Measurements from ENCODE around the gene PSG2.
"Not testable (repeated sequence)": the region's sequence is repeated elsewhere in the genome, so short reads cannot be mapped to it uniquely, and the experiment has no call there.

Gene PSG2

DNA sequence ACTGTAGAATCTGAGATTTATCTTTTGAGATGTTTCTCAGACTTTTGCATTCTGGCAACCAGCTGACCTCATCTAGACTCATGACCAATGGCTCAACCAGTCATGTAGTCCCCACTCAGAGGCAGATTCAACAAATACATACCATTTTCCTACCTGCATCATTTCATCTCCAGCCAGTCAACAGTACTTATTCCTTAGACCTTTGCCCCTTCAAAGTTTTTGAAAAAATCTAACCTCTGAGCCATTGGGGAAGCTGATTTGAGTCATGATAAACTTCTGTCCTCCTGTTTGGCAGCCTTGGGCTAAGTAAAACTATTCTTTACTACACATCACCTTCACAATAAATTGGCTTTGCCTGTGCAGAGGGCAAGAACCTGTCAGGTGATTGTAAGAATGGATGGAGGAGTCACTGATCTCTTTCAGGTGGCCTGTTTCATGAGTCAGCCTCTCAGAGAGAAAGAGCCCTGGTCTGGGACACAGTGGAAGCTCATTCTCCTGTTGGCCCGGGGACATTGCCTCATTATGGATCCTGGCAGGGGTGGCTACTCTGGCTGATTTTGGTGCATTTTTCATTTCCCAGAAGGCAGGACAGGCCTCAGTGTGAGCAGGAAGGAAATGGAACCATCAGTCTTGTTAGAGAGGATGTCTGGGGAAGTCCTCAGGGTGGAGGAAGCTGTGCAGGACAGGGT lies 38.9 kb downstream of the PSG2 start:
- not testable (repeated sequence) for H3K27me3 ChIP-seq (ENCODE audit: insufficient read depth, poor library complexity, severe bottlenecking); DNase-seq (ENCODE audit: low read depth in 1 of 2, low spot score in 1 of 2); H3K27ac ChIP-seq (replicated peaks); H3K4me3 ChIP-seq (replicated peaks; ENCODE audit: insufficient read depth, low read length)

DNA sequence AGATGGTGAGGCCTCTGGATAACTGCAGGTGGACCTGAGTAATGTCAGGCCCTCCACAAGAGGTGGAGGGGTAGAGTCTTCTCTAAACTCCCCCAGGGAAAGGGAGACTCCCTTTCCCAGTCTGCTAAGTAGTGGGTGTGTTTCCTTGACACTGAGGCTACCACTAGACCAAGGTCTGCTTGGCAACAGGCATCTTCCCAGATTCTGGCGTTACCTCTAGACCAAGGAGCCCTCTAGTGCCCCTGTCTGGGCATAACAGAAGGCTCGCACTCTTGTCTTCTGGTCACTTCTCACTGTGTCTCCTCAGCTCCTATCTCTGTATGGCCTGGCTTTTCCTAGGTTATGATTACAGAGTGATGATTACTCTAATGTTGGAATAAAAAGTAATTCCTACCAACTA lies 50.9 kb downstream of the PSG2 start:
- not testable (repeated sequence) for DNase-seq (ENCODE audit: low read depth in 1 of 2, low spot score in 1 of 2)

DNA sequence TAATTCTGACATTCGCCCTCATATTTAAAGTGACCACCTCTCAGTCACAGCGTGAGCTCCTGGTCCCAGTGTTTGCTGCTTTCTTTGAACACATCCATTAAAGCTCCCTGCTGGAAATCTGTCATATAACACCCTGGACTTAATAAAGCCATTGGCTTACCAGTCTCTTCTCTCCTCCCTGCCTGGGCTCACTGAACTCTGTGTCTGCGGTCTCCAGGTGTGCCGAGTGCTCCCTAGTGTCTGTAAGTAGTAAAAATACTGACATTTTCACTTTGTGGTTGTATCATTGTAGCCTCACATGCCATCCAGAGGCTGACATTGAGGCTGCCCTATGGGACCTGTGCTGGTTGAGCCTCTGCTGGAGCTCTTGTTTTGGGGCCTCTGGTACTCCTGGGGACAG lies 53.6 kb downstream of the PSG2 start:
- TF ChIP-seq GABPA (IDR thresholded peaks at IDR 0.05; ENCODE audit: low read depth) (no peak), POLR2AphosphoS5 (IDR thresholded peaks at IDR 0.05; ENCODE audit: low read depth) (no peak), SPI1 (IDR thresholded peaks at IDR 0.05; ENCODE audit: borderline replicate concordance, low read depth) (no peak)
- TF ChIP-seq, protein P1, sequence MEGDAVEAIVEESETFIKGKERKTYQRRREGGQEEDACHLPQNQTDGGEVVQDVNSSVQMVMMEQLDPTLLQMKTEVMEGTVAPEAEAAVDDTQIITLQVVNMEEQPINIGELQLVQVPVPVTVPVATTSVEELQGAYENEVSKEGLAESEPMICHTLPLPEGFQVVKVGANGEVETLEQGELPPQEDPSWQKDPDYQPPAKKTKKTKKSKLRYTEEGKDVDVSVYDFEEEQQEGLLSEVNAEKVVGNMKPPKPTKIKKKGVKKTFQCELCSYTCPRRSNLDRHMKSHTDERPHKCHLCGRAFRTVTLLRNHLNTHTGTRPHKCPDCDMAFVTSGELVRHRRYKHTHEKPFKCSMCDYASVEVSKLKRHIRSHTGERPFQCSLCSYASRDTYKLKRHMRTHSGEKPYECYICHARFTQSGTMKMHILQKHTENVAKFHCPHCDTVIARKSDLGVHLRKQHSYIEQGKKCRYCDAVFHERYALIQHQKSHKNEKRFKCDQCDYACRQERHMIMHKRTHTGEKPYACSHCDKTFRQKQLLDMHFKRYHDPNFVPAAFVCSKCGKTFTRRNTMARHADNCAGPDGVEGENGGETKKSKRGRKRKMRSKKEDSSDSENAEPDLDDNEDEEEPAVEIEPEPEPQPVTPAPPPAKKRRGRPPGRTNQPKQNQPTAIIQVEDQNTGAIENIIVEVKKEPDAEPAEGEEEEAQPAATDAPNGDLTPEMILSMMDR (IDR thresholded peaks at IDR 0.05; ENCODE audit: insufficient read depth, low read length): no peak
- TF ChIP-seq, protein P2, sequence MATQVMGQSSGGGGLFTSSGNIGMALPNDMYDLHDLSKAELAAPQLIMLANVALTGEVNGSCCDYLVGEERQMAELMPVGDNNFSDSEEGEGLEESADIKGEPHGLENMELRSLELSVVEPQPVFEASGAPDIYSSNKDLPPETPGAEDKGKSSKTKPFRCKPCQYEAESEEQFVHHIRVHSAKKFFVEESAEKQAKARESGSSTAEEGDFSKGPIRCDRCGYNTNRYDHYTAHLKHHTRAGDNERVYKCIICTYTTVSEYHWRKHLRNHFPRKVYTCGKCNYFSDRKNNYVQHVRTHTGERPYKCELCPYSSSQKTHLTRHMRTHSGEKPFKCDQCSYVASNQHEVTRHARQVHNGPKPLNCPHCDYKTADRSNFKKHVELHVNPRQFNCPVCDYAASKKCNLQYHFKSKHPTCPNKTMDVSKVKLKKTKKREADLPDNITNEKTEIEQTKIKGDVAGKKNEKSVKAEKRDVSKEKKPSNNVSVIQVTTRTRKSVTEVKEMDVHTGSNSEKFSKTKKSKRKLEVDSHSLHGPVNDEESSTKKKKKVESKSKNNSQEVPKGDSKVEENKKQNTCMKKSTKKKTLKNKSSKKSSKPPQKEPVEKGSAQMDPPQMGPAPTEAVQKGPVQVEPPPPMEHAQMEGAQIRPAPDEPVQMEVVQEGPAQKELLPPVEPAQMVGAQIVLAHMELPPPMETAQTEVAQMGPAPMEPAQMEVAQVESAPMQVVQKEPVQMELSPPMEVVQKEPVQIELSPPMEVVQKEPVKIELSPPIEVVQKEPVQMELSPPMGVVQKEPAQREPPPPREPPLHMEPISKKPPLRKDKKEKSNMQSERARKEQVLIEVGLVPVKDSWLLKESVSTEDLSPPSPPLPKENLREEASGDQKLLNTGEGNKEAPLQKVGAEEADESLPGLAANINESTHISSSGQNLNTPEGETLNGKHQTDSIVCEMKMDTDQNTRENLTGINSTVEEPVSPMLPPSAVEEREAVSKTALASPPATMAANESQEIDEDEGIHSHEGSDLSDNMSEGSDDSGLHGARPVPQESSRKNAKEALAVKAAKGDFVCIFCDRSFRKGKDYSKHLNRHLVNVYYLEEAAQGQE (IDR thresholded peaks at IDR 0.05; ENCODE audit: insufficient replicate concordance, low read depth): no peak
- no peak for DNase-seq (ENCODE audit: low read depth in 1 of 2, low spot score in 1 of 2)
- no peaks in the 10 kb centered on the region for H3K27me3 ChIP-seq (ENCODE audit: insufficient read depth, poor library complexity, severe bottlenecking)
- no peak overlapping the region for H3K4me3 ChIP-seq (replicated peaks; ENCODE audit: insufficient read depth, low read length)
- no peak overlapping the region for H3K27ac ChIP-seq (replicated peaks)

More for the DNA sequence above, 50.9 kb downstream of the PSG2 start:
- not testable (repeated sequence) for H3K27ac ChIP-seq (replicated peaks); H3K27me3 ChIP-seq (ENCODE audit: insufficient read depth, poor library complexity, severe bottlenecking); H3K4me3 ChIP-seq (replicated peaks; ENCODE audit: insufficient read depth, low read length)

DNA sequence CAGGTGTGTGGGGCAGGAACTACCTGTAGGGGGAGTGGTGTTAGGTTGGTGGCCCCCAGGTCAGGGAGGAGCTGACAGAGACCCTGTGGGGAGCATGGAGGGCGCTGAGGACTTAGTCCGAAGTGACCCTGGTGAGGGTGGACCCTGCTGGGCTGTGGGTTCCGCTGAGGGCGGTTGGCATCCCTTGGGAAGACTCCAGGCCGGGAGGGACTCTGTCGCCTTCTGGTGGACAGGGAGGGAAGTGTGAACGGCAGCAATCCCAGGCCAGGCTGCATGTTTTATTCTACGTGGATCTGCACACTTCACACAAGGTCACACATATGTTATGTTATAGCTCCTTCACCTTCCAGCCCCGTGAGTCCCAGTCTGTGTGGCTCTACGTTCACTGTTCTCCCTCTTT lies 54.5 kb downstream of the PSG2 start:
- H3K27me3 ChIP-seq (ENCODE audit: insufficient read depth, poor library complexity, severe bottlenecking); H3K4me3 ChIP-seq (replicated peaks; ENCODE audit: insufficient read depth, low read length); H3K27ac ChIP-seq (replicated peaks); DNase-seq (ENCODE audit: low read depth in 1 of 2, low spot score in 1 of 2): not testable (repeated sequence)

DNA sequence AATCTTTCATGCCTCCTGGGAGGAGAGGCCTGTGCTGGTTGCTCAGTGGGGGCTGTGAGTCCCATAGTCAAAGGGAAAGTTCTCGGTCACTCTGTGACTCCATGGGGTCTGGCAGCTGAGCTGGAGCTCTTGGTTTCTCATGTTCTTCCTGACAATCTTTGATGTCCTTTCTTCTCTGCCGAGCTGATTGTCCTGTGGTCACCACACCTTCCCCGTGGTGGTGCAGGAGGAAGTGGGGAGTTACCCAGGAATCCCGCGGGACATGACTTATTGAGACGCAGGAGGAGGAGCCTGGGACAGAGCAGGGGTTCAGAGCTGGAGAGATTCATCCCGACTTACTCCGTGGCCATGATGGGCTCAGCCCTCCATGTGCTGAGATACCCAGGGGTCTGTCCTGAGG lies 55.4 kb downstream of the PSG2 start:
- H3K4me3 ChIP-seq (replicated peaks; ENCODE audit: insufficient read depth, low read length); DNase-seq (ENCODE audit: low read depth in 1 of 2, low spot score in 1 of 2); H3K27me3 ChIP-seq (ENCODE audit: insufficient read depth, poor library complexity, severe bottlenecking): not testable (repeated sequence)

DNA sequence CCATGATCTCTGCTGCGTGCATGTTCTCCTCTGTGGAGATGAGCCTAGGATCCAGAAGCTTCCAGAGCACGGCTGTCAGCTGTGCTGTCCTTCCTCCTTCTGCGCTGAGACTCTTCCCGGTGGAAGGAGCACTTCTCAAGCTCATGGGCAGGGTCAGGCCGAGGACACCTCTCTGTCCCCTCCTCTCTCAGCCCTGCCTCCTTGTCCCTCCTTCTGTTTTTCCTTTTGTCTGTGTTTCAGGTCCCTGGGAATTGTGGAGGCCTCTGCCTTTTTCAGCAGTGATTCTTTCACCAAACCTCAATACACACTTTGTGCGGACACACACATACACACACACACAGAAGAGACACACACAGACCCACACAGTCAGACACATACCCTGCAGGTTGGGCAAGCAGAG lies 56.1 kb downstream of the PSG2 start, which contains the start of gene PSG11:
Gene PSG11, minus strand, starts transcription at position 101 of the 400 bp plus-strand sequence. Its CDS starts 97 bp downstream, at position 4.
- DNase-seq (ENCODE audit: low read depth in 1 of 2, low spot score in 1 of 2); H3K27me3 ChIP-seq (ENCODE audit: insufficient read depth, poor library complexity, severe bottlenecking); H3K4me3 ChIP-seq (replicated peaks; ENCODE audit: insufficient read depth, low read length); H3K27ac ChIP-seq (replicated peaks): not testable (repeated sequence)

More for the DNA sequence above, 55.4 kb downstream of the PSG2 start:
- not testable (repeated sequence) for H3K27ac ChIP-seq (replicated peaks)

DNA sequence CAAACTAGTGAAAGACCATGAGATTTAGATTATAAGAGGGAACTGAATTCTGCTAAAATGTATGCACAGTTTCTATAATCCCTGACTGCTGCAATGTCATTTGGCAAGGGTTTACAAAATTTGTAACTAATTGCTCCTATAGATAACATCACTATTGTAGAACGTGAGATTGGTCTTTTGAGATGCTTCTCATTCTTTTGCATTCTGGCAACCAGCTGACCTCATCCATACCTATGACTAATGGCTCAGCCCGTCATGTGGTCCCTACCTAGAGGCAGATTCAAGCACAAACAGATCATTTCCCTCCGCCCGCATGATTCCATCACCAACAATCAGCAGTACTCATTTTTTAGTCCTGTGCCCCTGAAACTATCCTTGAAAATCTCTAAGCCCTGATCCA lies 60.4 kb downstream of the PSG2 start:
- not testable (repeated sequence) for H3K27ac ChIP-seq (replicated peaks); DNase-seq (ENCODE audit: low read depth in 1 of 2, low spot score in 1 of 2); H3K4me3 ChIP-seq (replicated peaks; ENCODE audit: insufficient read depth, low read length); H3K27me3 ChIP-seq (ENCODE audit: insufficient read depth, poor library complexity, severe bottlenecking)

DNA sequence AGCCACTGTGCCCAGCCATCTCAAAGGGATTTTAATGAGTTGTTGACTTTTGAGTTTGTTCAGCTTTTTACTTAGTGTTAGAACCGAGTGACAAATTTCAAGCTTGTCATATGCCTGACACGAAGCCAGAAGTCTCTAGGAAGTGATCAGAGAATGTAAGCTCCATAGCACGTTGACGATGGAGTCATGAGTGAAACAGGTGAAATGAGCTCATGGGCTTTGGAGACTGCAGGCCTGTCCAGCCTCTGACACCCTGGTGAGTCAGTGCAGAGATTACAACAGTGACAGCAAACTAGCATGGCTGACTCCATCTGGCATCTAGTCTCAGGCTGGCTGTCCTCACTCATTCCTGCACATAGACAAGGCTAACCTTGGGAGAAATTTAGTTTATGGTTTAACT lies 60.9 kb downstream of the PSG2 start:
- not testable (repeated sequence) for H3K27ac ChIP-seq (replicated peaks); H3K4me3 ChIP-seq (replicated peaks; ENCODE audit: insufficient read depth, low read length); H3K27me3 ChIP-seq (ENCODE audit: insufficient read depth, poor library complexity, severe bottlenecking); DNase-seq (ENCODE audit: low read depth in 1 of 2, low spot score in 1 of 2)

DNA sequence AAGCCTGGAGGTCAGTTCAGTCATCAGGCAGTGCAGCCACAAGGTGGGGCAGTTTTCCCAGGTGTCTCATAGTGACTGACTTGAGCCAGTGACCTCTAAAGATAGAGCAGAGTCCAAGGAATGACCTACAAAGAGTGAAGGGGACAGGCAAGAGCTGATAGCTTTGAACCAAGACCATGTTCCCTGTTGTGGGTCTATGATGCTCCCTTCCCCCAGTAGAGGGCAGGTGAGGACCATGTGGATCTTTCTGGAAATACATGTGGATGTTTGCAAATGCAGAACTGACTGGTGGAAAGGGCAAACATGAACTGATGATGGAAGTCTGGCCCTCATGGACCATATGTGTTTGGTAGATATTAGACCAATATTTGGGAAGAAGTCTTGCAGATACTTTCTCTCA lies 62.9 kb downstream of the PSG2 start:
- not testable (repeated sequence) for H3K4me3 ChIP-seq (replicated peaks; ENCODE audit: insufficient read depth, low read length); DNase-seq (ENCODE audit: low read depth in 1 of 2, low spot score in 1 of 2); H3K27me3 ChIP-seq (ENCODE audit: insufficient read depth, poor library complexity, severe bottlenecking); H3K27ac ChIP-seq (replicated peaks)
